ENCODE measurements around the gene VTI1A. TPM values are rescaled to one million over a fixed set of nuclear protein-coding genes. Genes with fewer than 3 reads are reported as not detected.

VTI1A gene
- total and polyA plus RNA-seq, 4 donors, result 5.5 to 26.9 (median 13.1) TPM

DNA sequence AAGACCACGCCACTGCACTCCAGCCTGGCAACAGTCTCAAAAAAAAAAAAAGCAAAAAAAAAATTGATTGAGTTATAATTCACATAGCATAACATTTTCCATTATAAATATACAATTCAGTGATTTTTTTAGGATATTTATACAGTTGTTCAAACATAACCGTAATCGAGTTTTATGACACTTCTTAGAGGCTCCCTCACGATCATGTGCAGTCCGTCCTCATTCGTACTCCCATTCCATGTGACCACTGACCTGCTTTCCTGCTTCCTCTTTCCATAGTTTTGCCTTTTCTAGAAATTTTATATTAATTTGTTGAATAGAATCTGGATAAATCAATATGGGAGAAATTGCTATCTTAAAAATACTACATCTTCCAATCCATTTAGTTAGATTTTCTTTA is 45.7 kb downstream of the VTI1A start:
- Histone ChIP-seq H3K27me3 (ENCODE audit: control insufficient read depth in 4 of 4, insufficient read depth in 4 of 4, low read length in 3 of 4) (no peaks in the 10 kb centered on the region), H3K9me3 (ENCODE audit: control insufficient read depth in 4 of 4, low read length in 3 of 4) (no peaks in the 10 kb centered on the region), H3K4me1 (ENCODE audit: control insufficient read depth in 4 of 4, insufficient read depth in 4 of 4, low read length in 3 of 4) (no peaks in the 10 kb centered on the region), H3K4me3 (ENCODE audit: low read depth in 1 of 3, low read length in 3 of 3) (no peak overlapping the region), H3K27ac (ENCODE audit: low read depth in 1 of 2, low read length in 2 of 2) (no peak overlapping the region), H3K9ac (ENCODE audit: low read depth in 1 of 2, low read length in 2 of 2) (no peak overlapping the region), H3K36me3 (ENCODE audit: control insufficient read depth in 4 of 4, insufficient read depth in 3 of 4, low read depth in 1 of 4, low read length in 3 of 4) (no peaks in the 10 kb centered on the region)
- 90% methylated on average over 6 of the region's 6 CpGs for WGBS
- TF ChIP-seq FOXA1 (IDR thresholded peaks at IDR 0.05), result no peak
- TF ChIP-seq TAF1 (conservative IDR thresholded peaks at IDR 0.05), result no peak
- no peak for TF ChIP-seq HNF4G (IDR thresholded peaks at IDR 0.05)
- no peak for TF ChIP-seq HNF4A (conservative IDR thresholded peaks at IDR 0.05)
- TF ChIP-seq NR2F2 (IDR thresholded peaks at IDR 0.05), result no peak
- TF ChIP-seq, protein P1, sequence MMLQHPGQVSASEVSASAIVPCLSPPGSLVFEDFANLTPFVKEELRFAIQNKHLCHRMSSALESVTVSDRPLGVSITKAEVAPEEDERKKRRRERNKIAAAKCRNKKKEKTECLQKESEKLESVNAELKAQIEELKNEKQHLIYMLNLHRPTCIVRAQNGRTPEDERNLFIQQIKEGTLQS (IDR thresholded peaks at IDR 0.05), result no peak
- TF ChIP-seq JUND (IDR thresholded peaks at IDR 0.05), result no peak
- TF ChIP-seq RXRA (IDR thresholded peaks at IDR 0.05), result no peak
- DNase-seq (ENCODE audit: low spot score), result no peak

DNA sequence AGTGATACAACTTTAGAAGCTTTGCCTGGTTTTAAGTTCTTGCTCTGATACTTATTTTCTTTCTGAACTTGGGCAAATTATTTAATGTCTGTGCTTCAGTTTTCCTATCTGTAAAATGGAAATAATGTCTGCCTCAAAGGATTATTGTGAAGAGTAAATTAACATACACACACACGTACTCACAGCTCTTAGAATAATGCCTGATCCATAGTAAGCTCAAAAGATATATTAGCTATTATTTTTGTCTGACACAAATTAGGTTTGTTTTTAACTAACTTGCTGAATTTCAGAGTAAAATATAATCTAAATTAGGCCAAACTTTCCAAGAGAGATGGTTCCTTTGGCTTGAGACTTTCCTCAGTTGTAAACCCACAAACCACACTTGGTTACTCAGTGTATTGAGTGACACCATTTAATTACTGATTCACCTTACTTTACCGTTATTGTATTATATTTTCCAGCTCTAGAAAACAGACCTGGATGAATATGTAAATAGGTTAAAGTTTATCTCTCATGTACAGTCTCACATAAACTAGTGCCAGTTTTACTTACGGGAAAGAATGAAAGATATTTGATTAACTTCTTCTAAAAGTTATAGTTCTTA is 50.4 kb downstream of the VTI1A start:
- no peak overlapping the region for H3K27ac ChIP-seq (ENCODE audit: low read depth in 1 of 2, low read length in 2 of 2)
- H3K9me3 ChIP-seq (ENCODE audit: control insufficient read depth in 4 of 4, low read length in 3 of 4), result no peaks in the 10 kb centered on the region
- 94% methylated on average over 3 of the region's 3 CpGs for WGBS
- no peaks in the 10 kb centered on the region for H3K36me3 ChIP-seq (ENCODE audit: control insufficient read depth in 4 of 4, insufficient read depth in 3 of 4, low read depth in 1 of 4, low read length in 3 of 4)
- H3K27me3 ChIP-seq (ENCODE audit: control insufficient read depth in 4 of 4, insufficient read depth in 4 of 4, low read length in 3 of 4), result no peaks in the 10 kb centered on the region
- no peak for DNase-seq (ENCODE audit: low spot score)
- no peak overlapping the region for H3K4me3 ChIP-seq (ENCODE audit: low read depth in 1 of 3, low read length in 3 of 3)
- H3K9ac ChIP-seq (ENCODE audit: low read depth in 1 of 2, low read length in 2 of 2), result no peak overlapping the region
- no peaks in the 10 kb centered on the region for H3K4me1 ChIP-seq (ENCODE audit: control insufficient read depth in 4 of 4, insufficient read depth in 4 of 4, low read length in 3 of 4)
- TF ChIP-seq TAF1 (conservative IDR thresholded peaks at IDR 0.05) (no peak), FOXA1 (IDR thresholded peaks at IDR 0.05) (no peak), NR2F2 (IDR thresholded peaks at IDR 0.05) (no peak), SP1 (IDR thresholded peaks at IDR 0.05) (no peak), RAD21 (IDR thresholded peaks at IDR 0.05) (no peak), HNF4A (conservative IDR thresholded peaks at IDR 0.05) (no peak), YY1 (IDR thresholded peaks at IDR 0.05) (no peak), HNF4G (IDR thresholded peaks at IDR 0.05) (no peak), EGR1 (IDR thresholded peaks at IDR 0.05; ENCODE audit: low read depth in 2 of 2) (no peak), GABPA (IDR thresholded peaks at IDR 0.05 in 1 of 2, conservative IDR thresholded peaks at IDR 0.05 in 1 of 2) (no peak), FOXA2 (IDR thresholded peaks at IDR 0.05) (no peak), JUND (IDR thresholded peaks at IDR 0.05) (no peak)
- TF ChIP-seq, protein P2, sequence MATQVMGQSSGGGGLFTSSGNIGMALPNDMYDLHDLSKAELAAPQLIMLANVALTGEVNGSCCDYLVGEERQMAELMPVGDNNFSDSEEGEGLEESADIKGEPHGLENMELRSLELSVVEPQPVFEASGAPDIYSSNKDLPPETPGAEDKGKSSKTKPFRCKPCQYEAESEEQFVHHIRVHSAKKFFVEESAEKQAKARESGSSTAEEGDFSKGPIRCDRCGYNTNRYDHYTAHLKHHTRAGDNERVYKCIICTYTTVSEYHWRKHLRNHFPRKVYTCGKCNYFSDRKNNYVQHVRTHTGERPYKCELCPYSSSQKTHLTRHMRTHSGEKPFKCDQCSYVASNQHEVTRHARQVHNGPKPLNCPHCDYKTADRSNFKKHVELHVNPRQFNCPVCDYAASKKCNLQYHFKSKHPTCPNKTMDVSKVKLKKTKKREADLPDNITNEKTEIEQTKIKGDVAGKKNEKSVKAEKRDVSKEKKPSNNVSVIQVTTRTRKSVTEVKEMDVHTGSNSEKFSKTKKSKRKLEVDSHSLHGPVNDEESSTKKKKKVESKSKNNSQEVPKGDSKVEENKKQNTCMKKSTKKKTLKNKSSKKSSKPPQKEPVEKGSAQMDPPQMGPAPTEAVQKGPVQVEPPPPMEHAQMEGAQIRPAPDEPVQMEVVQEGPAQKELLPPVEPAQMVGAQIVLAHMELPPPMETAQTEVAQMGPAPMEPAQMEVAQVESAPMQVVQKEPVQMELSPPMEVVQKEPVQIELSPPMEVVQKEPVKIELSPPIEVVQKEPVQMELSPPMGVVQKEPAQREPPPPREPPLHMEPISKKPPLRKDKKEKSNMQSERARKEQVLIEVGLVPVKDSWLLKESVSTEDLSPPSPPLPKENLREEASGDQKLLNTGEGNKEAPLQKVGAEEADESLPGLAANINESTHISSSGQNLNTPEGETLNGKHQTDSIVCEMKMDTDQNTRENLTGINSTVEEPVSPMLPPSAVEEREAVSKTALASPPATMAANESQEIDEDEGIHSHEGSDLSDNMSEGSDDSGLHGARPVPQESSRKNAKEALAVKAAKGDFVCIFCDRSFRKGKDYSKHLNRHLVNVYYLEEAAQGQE (IDR thresholded peaks at IDR 0.05), result no peak
- TF ChIP-seq, protein P3, sequence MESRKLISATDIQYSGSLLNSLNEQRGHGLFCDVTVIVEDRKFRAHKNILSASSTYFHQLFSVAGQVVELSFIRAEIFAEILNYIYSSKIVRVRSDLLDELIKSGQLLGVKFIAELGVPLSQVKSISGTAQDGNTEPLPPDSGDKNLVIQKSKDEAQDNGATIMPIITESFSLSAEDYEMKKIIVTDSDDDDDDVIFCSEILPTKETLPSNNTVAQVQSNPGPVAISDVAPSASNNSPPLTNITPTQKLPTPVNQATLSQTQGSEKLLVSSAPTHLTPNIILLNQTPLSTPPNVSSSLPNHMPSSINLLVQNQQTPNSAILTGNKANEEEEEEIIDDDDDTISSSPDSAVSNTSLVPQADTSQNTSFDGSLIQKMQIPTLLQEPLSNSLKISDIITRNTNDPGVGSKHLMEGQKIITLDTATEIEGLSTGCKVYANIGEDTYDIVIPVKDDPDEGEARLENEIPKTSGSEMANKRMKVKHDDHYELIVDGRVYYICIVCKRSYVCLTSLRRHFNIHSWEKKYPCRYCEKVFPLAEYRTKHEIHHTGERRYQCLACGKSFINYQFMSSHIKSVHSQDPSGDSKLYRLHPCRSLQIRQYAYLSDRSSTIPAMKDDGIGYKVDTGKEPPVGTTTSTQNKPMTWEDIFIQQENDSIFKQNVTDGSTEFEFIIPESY (IDR thresholded peaks at IDR 0.05), result no peak
- TF ChIP-seq, protein P4, sequence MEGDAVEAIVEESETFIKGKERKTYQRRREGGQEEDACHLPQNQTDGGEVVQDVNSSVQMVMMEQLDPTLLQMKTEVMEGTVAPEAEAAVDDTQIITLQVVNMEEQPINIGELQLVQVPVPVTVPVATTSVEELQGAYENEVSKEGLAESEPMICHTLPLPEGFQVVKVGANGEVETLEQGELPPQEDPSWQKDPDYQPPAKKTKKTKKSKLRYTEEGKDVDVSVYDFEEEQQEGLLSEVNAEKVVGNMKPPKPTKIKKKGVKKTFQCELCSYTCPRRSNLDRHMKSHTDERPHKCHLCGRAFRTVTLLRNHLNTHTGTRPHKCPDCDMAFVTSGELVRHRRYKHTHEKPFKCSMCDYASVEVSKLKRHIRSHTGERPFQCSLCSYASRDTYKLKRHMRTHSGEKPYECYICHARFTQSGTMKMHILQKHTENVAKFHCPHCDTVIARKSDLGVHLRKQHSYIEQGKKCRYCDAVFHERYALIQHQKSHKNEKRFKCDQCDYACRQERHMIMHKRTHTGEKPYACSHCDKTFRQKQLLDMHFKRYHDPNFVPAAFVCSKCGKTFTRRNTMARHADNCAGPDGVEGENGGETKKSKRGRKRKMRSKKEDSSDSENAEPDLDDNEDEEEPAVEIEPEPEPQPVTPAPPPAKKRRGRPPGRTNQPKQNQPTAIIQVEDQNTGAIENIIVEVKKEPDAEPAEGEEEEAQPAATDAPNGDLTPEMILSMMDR (IDR thresholded peaks at IDR 0.05; ENCODE audit: low read depth, low read length, missing input control), result no peak
- TF ChIP-seq, protein P5, sequence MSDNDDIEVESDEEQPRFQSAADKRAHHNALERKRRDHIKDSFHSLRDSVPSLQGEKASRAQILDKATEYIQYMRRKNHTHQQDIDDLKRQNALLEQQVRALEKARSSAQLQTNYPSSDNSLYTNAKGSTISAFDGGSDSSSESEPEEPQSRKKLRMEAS (IDR thresholded peaks at IDR 0.05), result no peak
- TF ChIP-seq, protein P1 (IDR thresholded peaks at IDR 0.05), result no peak

All from liver (tissue), 9 donors.